NCI-H226 (cell line): ENCODE measurements around the gene NT5E.

Source experiments
- DNase-seq: peaks from one replicate; pipeline ENCODE4 v3.0.0-alpha.2; 2015

Gene NT5E

DNA sequence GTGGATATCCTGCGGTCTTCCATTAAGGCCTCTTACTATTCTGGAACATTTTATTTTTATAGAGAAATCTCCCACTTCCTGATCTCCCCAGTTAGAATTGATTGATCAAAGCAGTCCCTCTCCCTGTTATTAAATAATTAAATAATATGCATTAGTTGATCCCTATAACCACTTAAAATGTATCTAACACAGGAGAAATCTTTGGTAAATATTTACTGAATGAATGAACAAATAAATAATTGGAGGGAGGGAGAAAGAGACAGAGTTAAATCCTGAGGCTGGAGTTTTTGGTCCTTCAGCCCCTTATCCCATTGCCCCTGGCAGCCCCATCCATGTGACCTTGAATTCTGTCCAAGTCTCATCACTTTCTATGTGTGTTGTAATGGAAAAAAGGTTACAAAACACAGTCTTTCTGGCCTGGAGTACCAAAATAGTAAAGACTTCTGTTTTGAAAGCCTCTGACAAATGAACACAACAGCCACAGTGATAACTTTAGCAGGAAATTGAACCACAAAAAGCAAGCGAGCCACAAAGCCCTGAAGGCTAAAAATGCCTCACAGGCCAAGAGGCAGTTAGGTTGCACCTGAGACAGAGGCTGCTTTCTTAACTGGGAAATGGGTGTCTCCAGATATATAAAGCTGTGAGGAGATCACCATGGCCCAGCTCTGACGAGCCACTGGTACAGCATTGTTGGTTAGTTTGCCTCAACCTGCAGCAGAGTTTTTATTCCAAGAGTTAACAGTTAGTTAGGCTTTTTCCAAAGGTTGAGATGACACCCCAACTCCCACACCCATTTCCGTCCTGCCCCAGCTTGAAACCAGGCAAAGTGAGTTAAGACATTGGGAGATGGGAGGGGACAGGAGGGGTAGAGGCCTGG, 11.3 kb downstream of the NT5E start:
- peak; percentile 78 for DNase-seq

- DNase-seq = no peak
These were observed 11.9 kb downstream of the NT5E start for GRCh38 chr6:85461798-85462170.

GRCh38 chr6:85462673-85463072, 12.8 kb downstream of the NT5E start:
- no peak for DNase-seq

DNA sequence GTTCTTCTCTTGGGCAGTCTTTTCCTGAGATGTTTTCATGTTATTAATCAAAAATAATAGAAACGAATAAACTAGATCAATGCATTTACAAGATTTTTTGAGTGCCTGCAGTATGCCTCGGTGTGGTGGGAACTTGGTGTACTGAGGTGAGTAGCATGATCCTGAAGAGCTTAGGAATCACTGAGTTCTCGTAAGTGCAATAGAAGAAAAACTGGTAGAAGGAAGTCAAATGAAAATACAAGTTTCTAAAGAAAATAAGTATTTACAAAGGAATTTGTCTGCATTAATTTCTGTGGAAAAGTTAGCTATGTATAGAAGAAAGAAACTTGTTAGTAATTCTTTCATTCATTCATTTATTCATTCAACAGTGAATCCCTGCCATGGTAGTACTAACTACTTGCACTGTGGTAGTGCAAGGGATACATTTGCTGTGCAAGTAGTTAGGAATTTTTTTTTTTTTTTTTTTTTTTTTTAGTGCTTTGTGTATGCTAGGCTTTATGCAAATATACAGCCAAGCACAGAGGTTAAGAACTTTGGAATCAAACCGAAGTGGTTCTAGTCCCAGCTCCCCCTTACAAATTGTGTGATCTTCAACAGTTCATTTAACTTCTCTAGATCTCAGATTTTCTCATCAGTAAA, 13.9 kb downstream of the NT5E start:
- DNase-seq = no peak

GRCh38 chr6:85464260-85464644, 14.4 kb downstream of the NT5E start:
- peak; percentile 96 for DNase-seq

DNA sequence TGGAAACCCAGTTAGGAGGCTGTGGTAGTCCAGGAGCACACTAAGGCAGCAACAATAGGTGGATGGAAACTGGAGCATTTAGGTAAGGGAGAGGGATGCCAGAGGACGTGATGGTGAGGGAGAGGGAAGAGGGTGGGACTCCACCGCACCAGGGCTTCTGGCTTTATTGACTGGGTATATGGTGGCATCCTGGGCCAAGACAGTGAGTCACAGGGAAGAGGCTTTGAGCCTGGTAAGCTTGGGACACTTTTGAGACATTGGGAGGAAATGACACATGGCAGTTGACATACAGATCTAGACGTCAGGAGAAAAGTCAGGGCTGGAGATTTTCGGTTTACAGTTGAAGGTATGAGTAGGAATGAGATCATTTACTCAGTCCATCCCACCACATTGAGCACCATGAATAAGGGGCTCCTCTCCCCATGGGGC, 14.9 kb downstream of the NT5E start:
- peak; percentile 77 for DNase-seq

GRCh38 chr6:85465762-85466161, 15.9 kb downstream of the NT5E start:
- no peak for DNase-seq

GRCh38 chr6:85468326-85468725, 18.4 kb downstream of the NT5E start:
- no peak for DNase-seq

DNA sequence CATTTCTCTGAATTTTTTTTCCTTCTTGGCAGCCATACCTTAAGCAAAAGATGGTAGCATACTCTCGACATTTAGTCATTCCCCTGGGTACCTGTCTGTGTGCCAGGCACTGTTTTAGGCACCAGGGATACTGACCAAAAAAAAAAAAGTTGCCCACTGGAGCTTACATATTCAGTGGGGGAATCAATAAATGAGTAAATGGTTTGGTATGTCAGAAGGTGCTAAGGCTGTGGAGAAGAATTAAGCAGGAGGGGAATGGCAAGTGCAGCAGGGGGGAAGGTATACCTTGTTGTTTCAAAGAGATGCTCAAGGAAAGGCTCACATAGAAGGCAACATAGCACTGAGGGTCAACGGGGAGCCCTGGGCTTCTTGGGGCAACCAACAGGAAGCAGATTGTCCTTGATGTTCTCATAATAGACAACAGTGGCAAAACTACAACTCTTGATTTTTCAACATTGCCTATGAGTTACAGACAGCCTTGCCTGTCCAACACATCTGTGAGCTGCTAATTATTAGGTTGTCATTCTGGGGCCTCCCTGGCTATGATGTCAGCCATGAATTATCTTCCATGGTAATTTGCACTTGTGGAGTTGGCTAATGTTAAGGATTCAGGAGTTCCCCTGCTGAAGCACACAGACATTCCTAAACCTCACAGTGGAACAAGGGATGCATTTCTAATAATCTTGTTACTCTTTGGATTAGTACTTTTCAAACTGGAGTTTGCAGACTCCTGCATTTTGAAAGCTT, 19.6 kb downstream of the NT5E start:
- peak; percentile 51 for DNase-seq

GRCh38 chr6:85470023-85470410, 20.1 kb downstream of the NT5E start:
- no peak for DNase-seq

- DNase-seq = peak; percentile 85
These were observed 22.9 kb downstream of the NT5E start for GRCh38 chr6:85472744-85473143.

DNA sequence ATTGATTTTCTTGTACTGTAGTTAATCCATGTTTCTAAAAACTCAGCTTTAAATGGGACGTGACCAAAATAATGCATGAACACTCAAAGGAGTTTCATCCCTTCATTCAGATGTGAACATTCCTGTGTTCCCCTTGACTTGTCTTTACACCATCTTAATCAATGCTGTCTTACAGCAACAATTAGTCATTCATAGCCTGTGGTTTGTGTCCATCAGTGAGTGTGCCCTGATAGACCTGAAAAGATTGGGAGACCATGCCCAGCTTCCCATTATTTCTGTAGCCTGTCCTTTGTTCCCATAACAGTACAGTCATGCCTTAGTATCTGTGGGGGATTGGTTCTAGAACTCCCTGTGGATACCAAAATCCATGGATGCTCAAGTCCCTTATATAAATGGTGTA, 23.9 kb downstream of the NT5E start:
- no peak for DNase-seq

GRCh38 chr6:85476532-85476931, 26.6 kb downstream of the NT5E start:
- no peak for DNase-seq

- DNase-seq = no peak
These were observed 29.3 kb downstream of the NT5E start for GRCh38 chr6:85479208-85479607.

GRCh38 chr6:85482206-85482904, 32.5 kb downstream of the NT5E start:
- no peak for DNase-seq

- peak; percentile 62 for DNase-seq
These were observed 33.2 kb downstream of the NT5E start for GRCh38 chr6:85482905-85483700.

DNA sequence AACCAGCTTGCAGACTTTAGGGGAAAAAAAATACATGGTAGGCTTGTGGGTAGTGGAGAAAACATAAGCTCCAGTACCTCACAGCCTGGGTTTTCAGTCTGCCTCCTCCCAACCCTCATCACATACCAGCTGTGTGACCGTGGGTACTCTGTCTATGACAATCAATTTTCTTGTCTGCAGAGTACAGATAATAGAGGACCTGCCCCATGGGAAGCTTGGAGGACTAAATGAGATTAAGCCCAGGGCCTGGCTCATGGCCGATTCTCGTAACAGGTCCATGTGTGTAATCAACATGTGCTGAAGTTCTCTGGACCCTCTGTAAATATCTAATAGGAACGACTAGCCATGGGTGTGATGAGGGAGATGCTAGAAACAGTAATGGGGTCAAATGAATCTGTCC, 34.0 kb downstream of the NT5E start:
- no peak for DNase-seq

DNA sequence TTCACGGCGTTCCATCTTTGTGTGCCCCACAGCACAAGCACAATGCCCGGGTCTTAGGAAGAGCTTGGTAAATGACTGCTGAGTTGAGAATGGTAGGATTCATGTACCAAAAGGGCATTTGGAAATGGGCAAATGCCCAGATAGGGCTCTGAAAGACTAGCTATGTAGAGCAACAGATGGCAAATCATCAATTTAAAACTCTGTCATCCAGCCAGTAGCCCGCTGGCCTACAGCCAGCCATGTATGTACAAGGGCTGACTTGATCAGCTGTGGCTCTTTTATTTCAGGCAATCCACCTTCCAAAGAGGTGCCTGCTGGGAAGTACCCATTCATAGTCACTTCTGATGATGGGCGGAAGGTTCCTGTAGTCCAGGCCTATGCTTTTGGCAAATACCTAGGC, 35.1 kb downstream of the NT5E start:
- no peak for DNase-seq

DNA sequence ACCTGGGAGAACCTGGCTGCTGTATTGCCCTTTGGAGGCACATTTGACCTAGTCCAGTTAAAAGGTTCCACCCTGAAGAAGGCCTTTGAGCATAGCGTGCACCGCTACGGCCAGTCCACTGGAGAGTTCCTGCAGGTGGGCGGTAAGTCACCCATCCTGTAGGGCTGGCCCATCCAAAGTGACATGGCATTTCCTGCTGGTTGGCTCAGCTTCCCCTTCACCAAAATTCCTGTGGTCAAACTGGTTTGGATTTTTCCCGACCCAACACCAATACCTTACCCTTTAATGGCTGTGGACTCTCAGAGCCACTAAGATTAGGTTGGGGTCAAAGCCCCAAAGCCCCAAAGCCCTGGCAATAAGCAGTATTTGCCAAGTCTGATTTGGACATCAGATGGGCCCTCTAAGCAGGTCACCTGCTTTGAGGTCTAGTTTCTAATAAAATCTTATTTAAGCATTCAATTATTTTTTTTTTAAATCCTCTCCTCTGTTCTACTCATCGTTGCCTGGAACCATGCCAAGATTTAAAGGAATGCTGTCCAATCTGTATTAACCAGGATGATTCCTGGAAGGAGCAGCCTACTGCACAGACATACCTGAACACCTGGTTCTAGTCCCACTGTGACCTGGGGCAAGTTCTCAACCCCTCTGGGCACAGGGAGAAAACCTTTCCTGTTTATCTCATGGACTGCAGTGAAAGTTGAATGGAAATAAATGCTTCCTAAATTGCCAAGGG, 40.8 kb downstream of the NT5E start:
- DNase-seq = peak; percentile 38

- no peak for DNase-seq
These were observed 43.5 kb downstream of the NT5E start for GRCh38 chr6:85493389-85493788.
